ENCODE results near the gene ADAMTSL2.
A peak's percentile ranks its signal among the peaks of the same experiment; 100 is the strongest.

Gene ADAMTSL2

DNA sequence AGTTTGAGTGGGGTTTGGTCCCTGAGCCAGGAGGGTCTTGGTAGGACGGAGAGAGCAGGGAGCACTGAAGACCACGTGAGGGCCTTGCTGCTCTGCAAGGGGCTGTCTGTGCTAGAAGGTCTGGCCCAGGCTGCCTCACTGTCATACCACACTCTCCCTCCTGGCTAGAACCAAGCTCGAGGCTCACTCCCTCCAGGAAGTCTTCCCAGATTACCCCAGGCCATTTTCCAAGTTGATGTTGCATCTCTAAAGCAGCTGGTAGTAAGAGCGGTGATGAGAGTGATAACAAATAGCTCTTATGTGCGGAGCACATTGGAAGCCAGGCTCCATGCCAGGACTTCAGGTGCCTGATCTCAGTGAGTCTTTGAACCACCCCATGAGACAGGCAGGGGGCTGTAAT lies 16.3 kb upstream of the ADAMTSL2 start:
- Histone ChIP-seq H4K91ac (ENCODE audit: low read depth, low read length, poor library complexity) (no peak overlapping the region), H3K23ac (ENCODE audit: low read depth, low read length, poor library complexity) (no peak overlapping the region), H2BK15ac (ENCODE audit: low read length) (peak overlapping the region; percentile 85), H2AK5ac (ENCODE audit: low read depth, low read length) (peak overlapping the region; percentile 56), H3K27ac (replicated peaks; ENCODE audit: low read length) (no peak overlapping the region), H2BK5ac (ENCODE audit: low read length) (no peak overlapping the region), H2AFZ (ENCODE audit: low read length) (no peak overlapping the region), H3K27me3 (ENCODE audit: control insufficient read depth in 3 of 3, insufficient read depth in 3 of 3, low read depth in 1 of 3, low read length in 3 of 3) (peaks cover 0 to 14% (median 0%) of the 10 kb centered on the region in 3 experiments), H3K14ac (ENCODE audit: low read length) (no peak overlapping the region), H3K4me1 (ENCODE audit: control insufficient read depth in 2 of 2, insufficient read depth in 1 of 2, low read depth in 1 of 2, low read length in 2 of 2) (peaks cover 0 to 2% of the 10 kb centered on the region in 2 donors), H3K4me3 (ENCODE audit: low read length in 2 of 2) (no peak overlapping the region), H2BK12ac (ENCODE audit: low read length) (no peak overlapping the region), H3K79me1 (ENCODE audit: low read depth, low read length) (no peaks in the 10 kb centered on the region), H3K18ac (ENCODE audit: low read length) (no peak overlapping the region), H3K9me3 (replicated peaks in 1 of 2; ENCODE audit: control insufficient read depth in 2 of 2, insufficient read depth in 1 of 2, low read depth in 1 of 2, low read length in 2 of 2) (no peaks in the 10 kb centered on the region), H3K4me2 (ENCODE audit: insufficient read depth, low read length, poor library complexity, severe bottlenecking) (no peak overlapping the region), H3K4ac (ENCODE audit: low read length) (no peak overlapping the region), H4K8ac (ENCODE audit: low read depth, low read length) (no peak overlapping the region), H3K36me3 (replicated peaks in 1 of 2; ENCODE audit: control insufficient read depth in 2 of 2, insufficient read depth in 2 of 2, low read length in 2 of 2) (no peaks in the 10 kb centered on the region), H3K9ac (ENCODE audit: low read depth, low read length, poor library complexity) (no peak overlapping the region), H2BK120ac (ENCODE audit: low read depth, low read length) (no peak overlapping the region)
- DNase-seq (ENCODE audit: low spot score) = no peak
- WGBS, 2 donors (ENCODE audit: extremely low coverage in 2 of 2, insufficient read length in 2 of 2, insufficient replicate concordance in 1 of 2) = no CpG with 5 or more reads among the region's 5 CpGs

DNA sequence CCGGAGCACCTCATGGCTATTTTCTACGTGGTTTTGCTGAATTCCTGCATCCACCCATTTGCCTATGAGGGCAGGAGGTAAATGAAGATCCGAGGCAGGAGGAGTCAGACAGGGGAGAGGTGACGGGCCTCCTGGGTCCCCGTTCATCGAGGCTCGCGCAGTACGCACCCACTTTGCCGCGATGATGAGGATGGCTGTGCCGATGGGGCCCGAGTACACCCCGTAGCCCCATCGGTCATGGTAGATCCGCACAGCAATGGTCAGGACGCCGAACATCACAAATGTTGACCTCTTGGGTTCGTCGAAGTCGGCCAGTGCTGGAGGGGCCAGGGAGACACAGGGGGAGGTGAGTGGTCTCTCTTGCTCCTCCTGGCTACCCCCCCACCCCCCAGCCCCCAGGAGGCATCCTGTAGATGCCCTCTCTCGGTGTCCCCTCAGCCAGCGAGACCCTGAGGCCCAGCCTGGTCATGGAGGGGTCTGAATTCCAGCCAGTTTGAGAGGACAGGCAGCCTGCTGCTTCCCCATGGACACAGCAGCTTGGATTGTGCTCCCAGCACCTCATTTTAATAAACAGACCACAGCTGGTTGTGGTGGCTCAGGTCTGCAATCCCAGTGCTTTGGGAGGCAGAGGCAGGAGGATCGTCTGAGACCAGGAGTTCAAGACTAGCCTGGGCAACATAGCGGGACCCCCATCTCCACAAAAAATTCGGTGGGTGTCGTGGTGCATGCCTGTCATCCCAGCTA lies 15.6 kb upstream of the ADAMTSL2 start:
- peak overlapping the region; percentile 67 for H2BK15ac ChIP-seq (ENCODE audit: low read length)
- no peaks in the 10 kb centered on the region for H3K79me1 ChIP-seq (ENCODE audit: low read depth, low read length)
- H3K9ac ChIP-seq (ENCODE audit: low read depth, low read length, poor library complexity) = no peak overlapping the region
- H3K18ac ChIP-seq (ENCODE audit: low read length) = peak overlapping the region; percentile 71
- peaks cover 0 to 3% of the 10 kb centered on the region in 2 donors for H3K4me1 ChIP-seq (ENCODE audit: control insufficient read depth in 2 of 2, insufficient read depth in 1 of 2, low read depth in 1 of 2, low read length in 2 of 2)
- H3K9me3 ChIP-seq (replicated peaks in 1 of 2; ENCODE audit: control insufficient read depth in 2 of 2, insufficient read depth in 1 of 2, low read depth in 1 of 2, low read length in 2 of 2) = no peaks in the 10 kb centered on the region
- peak overlapping the region; percentile 55 for H3K23ac ChIP-seq (ENCODE audit: low read depth, low read length, poor library complexity)
- H3K4me2 ChIP-seq (ENCODE audit: insufficient read depth, low read length, poor library complexity, severe bottlenecking) = no peak overlapping the region
- WGBS, 2 donors (ENCODE audit: extremely low coverage in 2 of 2, insufficient read length in 2 of 2, insufficient replicate concordance in 1 of 2) = no CpG with 5 or more reads among the region's 27 CpGs
- H2BK5ac ChIP-seq (ENCODE audit: low read length) = no peak overlapping the region
- H4K91ac ChIP-seq (ENCODE audit: low read depth, low read length, poor library complexity) = no peak overlapping the region
- peak overlapping the region; percentile 53 for H3K4ac ChIP-seq (ENCODE audit: low read length)
- H2BK120ac ChIP-seq (ENCODE audit: low read depth, low read length) = no peak overlapping the region
- peak overlapping the region; percentile 56 for H3K14ac ChIP-seq (ENCODE audit: low read length)
- no peak overlapping the region for H2AFZ ChIP-seq (ENCODE audit: low read length)
- H2AK5ac ChIP-seq (ENCODE audit: low read depth, low read length) = peak overlapping the region; percentile 56
- peaks cover 0 to 16% (median 0%) of the 10 kb centered on the region in 3 experiments for H3K27me3 ChIP-seq (ENCODE audit: control insufficient read depth in 3 of 3, insufficient read depth in 3 of 3, low read depth in 1 of 3, low read length in 3 of 3)
- H3K4me3 ChIP-seq (ENCODE audit: low read length in 2 of 2) = no peak overlapping the region
- no peak for DNase-seq (ENCODE audit: low spot score)
- no peak overlapping the region for H4K8ac ChIP-seq (ENCODE audit: low read depth, low read length)
- H3K27ac ChIP-seq (replicated peaks; ENCODE audit: low read length) = no peak overlapping the region
- H3K36me3 ChIP-seq (replicated peaks in 1 of 2; ENCODE audit: control insufficient read depth in 2 of 2, insufficient read depth in 2 of 2, low read length in 2 of 2) = no peaks in the 10 kb centered on the region
- no peak overlapping the region for H2BK12ac ChIP-seq (ENCODE audit: low read length)

DNA sequence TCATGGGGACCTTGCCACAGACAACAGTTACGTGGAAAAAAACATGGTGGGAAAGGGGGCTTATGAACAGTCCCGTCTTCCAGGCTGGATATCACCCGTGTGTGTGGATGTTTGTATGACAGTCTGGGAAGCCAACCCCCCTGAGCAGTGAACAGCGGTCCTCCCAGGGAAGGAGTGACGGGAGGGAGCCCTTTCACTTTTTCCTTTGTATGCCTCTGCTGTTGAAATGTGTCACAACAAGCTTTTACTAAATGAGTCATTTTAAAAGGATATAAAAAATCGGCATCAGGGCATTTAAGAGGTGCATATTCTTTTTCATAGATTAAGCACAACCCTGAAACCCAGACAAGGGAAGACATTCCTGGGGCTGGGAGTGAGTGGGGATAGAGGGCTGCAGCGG lies 14.8 kb upstream of the ADAMTSL2 start:
- Histone ChIP-seq H3K4me3 (ENCODE audit: low read length in 2 of 2) (no peak overlapping the region), H3K9me3 (replicated peaks in 1 of 2; ENCODE audit: control insufficient read depth in 2 of 2, insufficient read depth in 1 of 2, low read depth in 1 of 2, low read length in 2 of 2) (no peaks in the 10 kb centered on the region), H3K79me1 (ENCODE audit: low read depth, low read length) (no peaks in the 10 kb centered on the region), H4K91ac (ENCODE audit: low read depth, low read length, poor library complexity) (no peak overlapping the region), H3K36me3 (replicated peaks in 1 of 2; ENCODE audit: control insufficient read depth in 2 of 2, insufficient read depth in 2 of 2, low read length in 2 of 2) (no peaks in the 10 kb centered on the region), H3K18ac (ENCODE audit: low read length) (peak overlapping the region; percentile 53), H3K4me1 (ENCODE audit: control insufficient read depth in 2 of 2, insufficient read depth in 1 of 2, low read depth in 1 of 2, low read length in 2 of 2) (peaks cover 0 to 3% of the 10 kb centered on the region in 2 donors), H2BK120ac (ENCODE audit: low read depth, low read length) (no peak overlapping the region), H4K8ac (ENCODE audit: low read depth, low read length) (no peak overlapping the region), H3K27me3 (ENCODE audit: control insufficient read depth in 3 of 3, insufficient read depth in 3 of 3, low read depth in 1 of 3, low read length in 3 of 3) (peaks cover 0 to 16% (median 0%) of the 10 kb centered on the region in 3 experiments), H2BK5ac (ENCODE audit: low read length) (no peak overlapping the region), H3K23ac (ENCODE audit: low read depth, low read length, poor library complexity) (no peak overlapping the region), H2BK12ac (ENCODE audit: low read length) (no peak overlapping the region), H3K14ac (ENCODE audit: low read length) (no peak overlapping the region), H3K4ac (ENCODE audit: low read length) (no peak overlapping the region), H2AK5ac (ENCODE audit: low read depth, low read length) (no peak overlapping the region), H3K4me2 (ENCODE audit: insufficient read depth, low read length, poor library complexity, severe bottlenecking) (no peak overlapping the region), H3K9ac (ENCODE audit: low read depth, low read length, poor library complexity) (peak overlapping the region; percentile 54), H2AFZ (ENCODE audit: low read length) (no peak overlapping the region), H2BK15ac (ENCODE audit: low read length) (no peak overlapping the region), H3K27ac (replicated peaks; ENCODE audit: low read length) (no peak overlapping the region)
- no CpG with 5 or more reads among the region's 7 CpGs for WGBS, 2 donors (ENCODE audit: extremely low coverage in 2 of 2, insufficient read length in 2 of 2, insufficient replicate concordance in 1 of 2)
- no peak for DNase-seq (ENCODE audit: low spot score)

- WGBS, 2 donors (ENCODE audit: extremely low coverage in 2 of 2, insufficient read length in 2 of 2, insufficient replicate concordance in 1 of 2) = no CpG with 5 or more reads among the region's 24 CpGs
- Histone ChIP-seq H2BK15ac (ENCODE audit: low read length) (no peak overlapping the region), H2BK12ac (ENCODE audit: low read length) (no peak overlapping the region), H3K27ac (replicated peaks; ENCODE audit: low read length) (no peak overlapping the region), H3K36me3 (replicated peaks in 1 of 2; ENCODE audit: control insufficient read depth in 2 of 2, insufficient read depth in 2 of 2, low read length in 2 of 2) (no peaks in the 10 kb centered on the region), H2AFZ (ENCODE audit: low read length) (no peak overlapping the region), H2BK120ac (ENCODE audit: low read depth, low read length) (no peak overlapping the region), H4K91ac (ENCODE audit: low read depth, low read length, poor library complexity) (peak overlapping the region; percentile 75), H4K8ac (ENCODE audit: low read depth, low read length) (no peak overlapping the region), H3K23ac (ENCODE audit: low read depth, low read length, poor library complexity) (no peak overlapping the region), H3K4me1 (ENCODE audit: control insufficient read depth in 2 of 2, insufficient read depth in 1 of 2, low read depth in 1 of 2, low read length in 2 of 2) (peaks cover 0 to 3% of the 10 kb centered on the region in 2 donors), H3K18ac (ENCODE audit: low read length) (peak overlapping the region; percentile 53), H3K14ac (ENCODE audit: low read length) (no peak overlapping the region), H3K4me2 (ENCODE audit: insufficient read depth, low read length, poor library complexity, severe bottlenecking) (no peak overlapping the region), H2AK5ac (ENCODE audit: low read depth, low read length) (peak overlapping the region; percentile 92), H3K9ac (ENCODE audit: low read depth, low read length, poor library complexity) (peak overlapping the region; percentile 54), H3K9me3 (replicated peaks in 1 of 2; ENCODE audit: control insufficient read depth in 2 of 2, insufficient read depth in 1 of 2, low read depth in 1 of 2, low read length in 2 of 2) (no peaks in the 10 kb centered on the region), H3K4ac (ENCODE audit: low read length) (no peak overlapping the region), H2BK5ac (ENCODE audit: low read length) (no peak overlapping the region), H3K79me1 (ENCODE audit: low read depth, low read length) (no peaks in the 10 kb centered on the region), H3K4me3 (ENCODE audit: low read length in 2 of 2) (no peak overlapping the region), H3K27me3 (ENCODE audit: control insufficient read depth in 3 of 3, insufficient read depth in 3 of 3, low read depth in 1 of 3, low read length in 3 of 3) (peaks cover 0 to 11% (median 0%) of the 10 kb centered on the region in 3 experiments)
- no peak for DNase-seq (ENCODE audit: low spot score)
Observed at GRCh38 chr9:133520121-133520835, 14.2 kb upstream of the ADAMTSL2 start.
